Measurements from ENCODE around the gene MUC13.

GRCh38 chr3:124882816-124883747 lies 51.5 kb downstream of the MUC13 start:
- TF ChIP-seq CTCF (conservative IDR thresholded peaks at IDR 0.05; ENCODE audit: low read depth, low read length) (no peak), EZH2phosphoT487 (IDR thresholded peaks at IDR 0.05; ENCODE audit: borderline replicate concordance, low read length) (no peak), EZH2 (IDR thresholded peaks at IDR 0.05; ENCODE audit: low read length, unreplicated experiment) (no peak)

All from PC-3 (cell line).